ENCODE results near the gene ANGEL1.

DNA sequence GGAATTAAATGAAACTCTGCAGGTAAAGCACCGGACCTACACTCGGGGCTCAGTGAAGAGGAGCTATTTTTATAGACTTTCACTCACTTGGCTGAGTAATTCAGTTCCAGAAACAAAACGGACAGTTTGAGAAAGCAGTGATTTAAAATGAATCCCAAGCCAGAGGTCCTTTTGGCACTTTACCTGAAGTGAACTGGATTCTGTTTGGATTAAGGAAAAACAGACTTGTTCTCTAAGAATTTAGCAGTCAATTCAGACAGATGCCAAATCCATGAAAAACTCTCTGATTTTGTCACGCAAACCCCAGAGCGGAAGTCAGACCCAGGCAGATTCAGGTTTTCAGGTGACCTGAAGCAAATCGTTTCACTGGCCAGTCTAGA, 56.3 kb downstream of the ANGEL1 start:
- no peak for TF ChIP-seq POLR2A (IDR thresholded peaks at IDR 0.05)
- TF ChIP-seq, protein P1, sequence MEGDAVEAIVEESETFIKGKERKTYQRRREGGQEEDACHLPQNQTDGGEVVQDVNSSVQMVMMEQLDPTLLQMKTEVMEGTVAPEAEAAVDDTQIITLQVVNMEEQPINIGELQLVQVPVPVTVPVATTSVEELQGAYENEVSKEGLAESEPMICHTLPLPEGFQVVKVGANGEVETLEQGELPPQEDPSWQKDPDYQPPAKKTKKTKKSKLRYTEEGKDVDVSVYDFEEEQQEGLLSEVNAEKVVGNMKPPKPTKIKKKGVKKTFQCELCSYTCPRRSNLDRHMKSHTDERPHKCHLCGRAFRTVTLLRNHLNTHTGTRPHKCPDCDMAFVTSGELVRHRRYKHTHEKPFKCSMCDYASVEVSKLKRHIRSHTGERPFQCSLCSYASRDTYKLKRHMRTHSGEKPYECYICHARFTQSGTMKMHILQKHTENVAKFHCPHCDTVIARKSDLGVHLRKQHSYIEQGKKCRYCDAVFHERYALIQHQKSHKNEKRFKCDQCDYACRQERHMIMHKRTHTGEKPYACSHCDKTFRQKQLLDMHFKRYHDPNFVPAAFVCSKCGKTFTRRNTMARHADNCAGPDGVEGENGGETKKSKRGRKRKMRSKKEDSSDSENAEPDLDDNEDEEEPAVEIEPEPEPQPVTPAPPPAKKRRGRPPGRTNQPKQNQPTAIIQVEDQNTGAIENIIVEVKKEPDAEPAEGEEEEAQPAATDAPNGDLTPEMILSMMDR (IDR thresholded peaks at IDR 0.05), result no peak

All from testis (tissue), 2 donors.